Measurements from ENCODE around the gene LRRC59. TPM values are rescaled to one million over a fixed set of nuclear protein-coding genes. Genes with fewer than 3 reads are reported as not detected.

The LRRC59 gene
- total and polyA plus RNA-seq, 8 donors, result 32.2 to 117 (median 76.0) TPM

DNA sequence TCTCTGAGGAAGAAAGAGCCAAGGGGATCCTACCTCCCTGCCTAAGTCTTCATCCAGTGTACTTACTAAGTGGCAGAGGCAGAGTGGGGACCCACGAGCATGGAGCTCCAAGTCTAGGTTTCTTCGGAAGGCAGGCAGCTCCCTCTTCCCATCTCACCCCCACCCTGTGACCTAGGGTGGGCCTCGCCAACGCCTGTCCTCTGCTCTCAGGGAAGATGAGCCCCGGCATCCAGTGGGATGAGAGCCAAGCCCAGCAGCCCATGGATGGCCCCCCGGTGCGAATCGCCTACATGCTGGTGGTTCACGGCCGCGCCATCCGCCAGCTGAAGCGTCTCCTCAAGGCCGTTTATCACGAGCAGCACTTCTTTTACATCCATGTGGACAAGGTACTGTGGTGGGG, 43.1 kb downstream of the LRRC59 start:
- intact Hi-C loops (cut with DNase I; ENCODE audit: low total_unique reads), result no loop called here
- peaks cover 58 to 80% (median 75%) of the 10 kb centered on the region in 4 donors for H3K36me3 ChIP-seq
- H3K9me3 ChIP-seq, result no peaks in the 10 kb centered on the region
- 85 to 93% (median 87%) methylated on average over 15 of the region's 15 CpGs for whole genome bisulfite sequencing, 5 donors
- peak overlapping the region; percentile 36 to 67 (median 53) for H3K27ac ChIP-seq
- H3K27me3 ChIP-seq, result no peaks in the 10 kb centered on the region
- TF ChIP-seq EP300 (IDR thresholded peaks at IDR 0.05), result no peak
- no peak for TF ChIP-seq POLR2AphosphoS5 (IDR thresholded peaks at IDR 0.05)
- TF ChIP-seq POLR2A (IDR thresholded peaks at IDR 0.05), result no peak
- TF ChIP-seq, protein P1, sequence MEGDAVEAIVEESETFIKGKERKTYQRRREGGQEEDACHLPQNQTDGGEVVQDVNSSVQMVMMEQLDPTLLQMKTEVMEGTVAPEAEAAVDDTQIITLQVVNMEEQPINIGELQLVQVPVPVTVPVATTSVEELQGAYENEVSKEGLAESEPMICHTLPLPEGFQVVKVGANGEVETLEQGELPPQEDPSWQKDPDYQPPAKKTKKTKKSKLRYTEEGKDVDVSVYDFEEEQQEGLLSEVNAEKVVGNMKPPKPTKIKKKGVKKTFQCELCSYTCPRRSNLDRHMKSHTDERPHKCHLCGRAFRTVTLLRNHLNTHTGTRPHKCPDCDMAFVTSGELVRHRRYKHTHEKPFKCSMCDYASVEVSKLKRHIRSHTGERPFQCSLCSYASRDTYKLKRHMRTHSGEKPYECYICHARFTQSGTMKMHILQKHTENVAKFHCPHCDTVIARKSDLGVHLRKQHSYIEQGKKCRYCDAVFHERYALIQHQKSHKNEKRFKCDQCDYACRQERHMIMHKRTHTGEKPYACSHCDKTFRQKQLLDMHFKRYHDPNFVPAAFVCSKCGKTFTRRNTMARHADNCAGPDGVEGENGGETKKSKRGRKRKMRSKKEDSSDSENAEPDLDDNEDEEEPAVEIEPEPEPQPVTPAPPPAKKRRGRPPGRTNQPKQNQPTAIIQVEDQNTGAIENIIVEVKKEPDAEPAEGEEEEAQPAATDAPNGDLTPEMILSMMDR (IDR thresholded peaks at IDR 0.05), result no peak
- peak in 1 of 2 donors; percentile 25 for DNase-seq
- H3K4me1 ChIP-seq, result peaks cover 30 to 73% (median 56%) of the 10 kb centered on the region in 4 donors
- no peak overlapping the region for H3K4me3 ChIP-seq

DNA sequence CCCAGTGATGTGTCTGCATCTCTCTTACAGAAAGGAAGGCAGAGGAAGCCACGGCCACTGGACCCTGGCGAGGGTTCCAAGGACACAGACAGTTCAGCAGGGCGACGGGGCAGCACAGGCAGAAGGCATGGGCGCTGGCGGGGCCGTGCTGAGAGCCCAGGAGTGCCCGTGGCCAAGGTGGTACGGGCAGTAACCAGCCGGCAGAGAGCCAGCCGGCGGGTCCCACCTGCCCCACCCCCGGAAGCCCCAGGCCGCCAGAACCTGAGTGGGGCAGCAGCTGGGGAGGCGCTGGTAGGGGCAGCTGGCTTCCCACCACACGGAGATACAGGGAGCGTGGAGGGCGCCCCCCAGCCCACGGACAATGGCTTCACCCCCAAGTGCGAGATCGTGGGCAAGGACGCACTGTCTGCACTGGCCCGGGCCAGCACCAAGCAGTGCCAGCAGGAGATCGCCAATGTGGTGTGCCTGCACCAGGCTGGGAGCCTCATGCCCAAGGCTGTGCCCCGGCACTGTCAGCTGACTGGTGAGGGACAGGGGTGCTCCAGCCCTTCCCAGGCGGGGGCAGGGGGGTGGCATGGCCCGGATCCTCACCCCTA, 43.6 kb downstream of the LRRC59 start:
- Histone ChIP-seq H3K4me1 (peaks cover 35 to 73% (median 60%) of the 10 kb centered on the region in 4 donors), H3K36me3 (peaks cover 53 to 76% (median 72%) of the 10 kb centered on the region in 4 donors), H3K4me3 (no peak overlapping the region), H3K27me3 (no peaks in the 10 kb centered on the region), H3K9me3 (no peaks in the 10 kb centered on the region), H3K27ac (peak overlapping the region; percentile 36 to 67 (median 53))
- peak in 1 of 2 donors; percentile 25 for DNase-seq
- 57 to 89% (median 78%) methylated on average over 14 to 27 of the region's 27 CpGs for WGBS, 5 donors
- intact Hi-C loops (cut with DNase I; ENCODE audit: low total_unique reads), result no loop called here
- TF ChIP-seq POLR2A (IDR thresholded peaks at IDR 0.05), result no peak
- no peak for TF ChIP-seq POLR2AphosphoS5 (IDR thresholded peaks at IDR 0.05)
- no peak for TF ChIP-seq EP300 (IDR thresholded peaks at IDR 0.05)
- TF ChIP-seq, protein P1 (IDR thresholded peaks at IDR 0.05), result no peak

DNA sequence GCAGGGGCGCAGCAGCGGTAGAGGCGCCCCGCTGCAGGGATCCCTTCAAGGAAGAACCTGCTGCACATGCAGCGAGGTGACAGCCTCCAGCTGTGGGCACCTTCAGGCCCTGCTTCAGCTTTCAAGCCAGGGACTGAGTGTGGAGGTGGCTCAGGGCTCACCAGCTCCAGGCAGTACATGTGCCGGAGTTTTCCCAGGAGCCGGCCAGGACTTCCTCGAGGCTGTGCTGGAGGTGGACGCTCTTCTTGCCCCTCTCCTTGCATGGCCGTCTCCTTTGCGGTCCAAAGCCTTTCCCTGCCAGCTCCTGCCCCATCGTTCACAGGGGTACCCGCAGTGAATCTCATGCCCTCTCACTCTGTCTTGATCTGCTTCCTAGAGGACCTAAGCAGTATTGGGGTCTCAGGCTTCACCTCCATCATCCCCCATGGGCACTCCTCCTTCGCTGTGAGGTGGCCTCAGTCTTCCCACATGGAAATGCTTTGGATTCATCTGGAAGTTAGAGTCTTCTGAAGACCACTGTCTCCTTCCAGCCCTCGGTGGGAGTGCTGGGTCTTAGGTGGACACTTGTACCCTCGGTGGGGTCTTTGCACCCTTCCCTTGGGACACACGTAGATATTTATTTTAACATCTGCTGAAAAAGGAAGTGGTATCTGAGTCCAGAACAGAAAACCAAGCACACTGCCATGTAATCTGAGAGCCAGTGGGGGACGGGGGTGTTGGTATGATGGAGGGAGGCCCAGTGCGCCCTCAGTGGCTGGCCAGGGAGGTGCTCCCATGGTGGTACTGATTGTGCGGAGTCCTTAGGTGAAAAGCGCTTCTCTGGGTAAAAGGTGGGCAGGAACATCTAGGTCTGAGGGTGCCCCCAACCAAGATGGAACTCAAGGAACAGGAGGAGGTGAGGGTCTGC, 44.4 kb downstream of the LRRC59 start:
- no peak for DNase-seq
- Histone ChIP-seq H3K36me3 (peaks cover 46 to 68% (median 64%) of the 10 kb centered on the region in 4 donors), H3K4me1 (peaks cover 39 to 74% (median 65%) of the 10 kb centered on the region in 4 donors), H3K4me3 (peak overlapping the region in 1 of 4 donors; percentile 13), H3K9me3 (no peaks in the 10 kb centered on the region), H3K27me3 (no peaks in the 10 kb centered on the region), H3K27ac (peak overlapping the region; percentile 36 to 67 (median 53))
- TF ChIP-seq POLR2A (IDR thresholded peaks at IDR 0.05), result no peak
- no peak for TF ChIP-seq POLR2AphosphoS5 (IDR thresholded peaks at IDR 0.05)
- no peak for TF ChIP-seq EP300 (IDR thresholded peaks at IDR 0.05)
- TF ChIP-seq, protein P1 (IDR thresholded peaks at IDR 0.05), result no peak
- intact Hi-C loops (cut with DNase I; ENCODE audit: low total_unique reads), result no loop called here
- 74 to 86% (median 77%) methylated on average over 16 to 21 of the region's 21 CpGs for WGBS, 5 donors

DNA sequence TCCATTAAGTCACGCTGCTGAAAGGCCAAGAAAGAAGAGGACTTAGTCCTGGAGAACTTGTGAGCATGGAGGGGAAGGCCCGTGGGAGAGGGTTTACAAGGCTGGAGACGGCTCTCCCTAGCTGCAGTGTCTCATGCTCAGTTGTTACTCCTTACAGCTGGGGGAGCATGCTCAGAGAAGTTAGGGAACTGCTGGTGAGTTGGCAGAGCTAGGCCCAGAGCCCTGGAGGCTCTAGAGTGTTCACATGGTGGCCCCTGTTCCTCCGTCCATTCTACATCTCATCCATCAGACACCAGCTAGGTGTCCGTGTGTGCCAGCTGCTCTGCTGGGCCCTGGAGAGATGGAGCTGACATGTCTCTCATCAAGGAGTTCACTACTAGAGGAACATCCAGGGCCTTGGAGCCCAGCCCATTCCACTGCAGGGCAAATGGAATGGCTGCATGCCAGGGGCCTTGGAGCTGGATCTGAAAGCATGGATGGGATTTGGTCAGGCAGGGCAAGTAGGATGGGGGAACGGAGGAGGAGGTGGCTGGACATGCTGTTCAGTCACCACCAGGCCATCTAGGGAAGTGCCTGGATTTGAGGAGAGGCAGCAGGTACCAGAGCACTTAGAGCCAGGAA, 45.1 kb downstream of the LRRC59 start:
- Histone ChIP-seq H3K36me3 (peaks cover 38 to 61% (median 57%) of the 10 kb centered on the region in 4 donors), H3K4me1 (peaks cover 46 to 76% (median 72%) of the 10 kb centered on the region in 4 donors), H3K9me3 (no peaks in the 10 kb centered on the region), H3K27ac (peak overlapping the region; percentile 36 to 91 (median 53)), H3K27me3 (no peaks in the 10 kb centered on the region), H3K4me3 (peak overlapping the region in 1 of 4 donors; percentile 13)
- DNase-seq, result peak in 1 of 2 donors; percentile 88
- intact Hi-C loops (cut with DNase I; ENCODE audit: low total_unique reads), result no loop called here
- no peak for TF ChIP-seq EP300 (IDR thresholded peaks at IDR 0.05)
- no peak for TF ChIP-seq POLR2A (IDR thresholded peaks at IDR 0.05)
- TF ChIP-seq POLR2AphosphoS5 (IDR thresholded peaks at IDR 0.05), result no peak
- TF ChIP-seq, protein P1 (IDR thresholded peaks at IDR 0.05), result no peak
- WGBS, 5 donors, result 43 to 70% (median 45%) methylated on average over 5 to 6 of the region's 6 CpGs

Measured in stomach (tissue), 9 donors.